DMS114 treated with DMSO at 0.1 percent for 48 hours (cell line): Measurements from ENCODE around the gene ORMDL2.
"Not testable (repeated sequence)": the region's sequence is repeated elsewhere in the genome, so short reads cannot be mapped to it uniquely, and the experiment has no call there.

Experiments
- DNase-seq: peaks from one replicate; lab custom pipeline; 2025; ENCODE audit not compliant: unreplicated experiment; lab: John Stamatoyannopoulos, UW

ORMDL2 gene

DNA sequence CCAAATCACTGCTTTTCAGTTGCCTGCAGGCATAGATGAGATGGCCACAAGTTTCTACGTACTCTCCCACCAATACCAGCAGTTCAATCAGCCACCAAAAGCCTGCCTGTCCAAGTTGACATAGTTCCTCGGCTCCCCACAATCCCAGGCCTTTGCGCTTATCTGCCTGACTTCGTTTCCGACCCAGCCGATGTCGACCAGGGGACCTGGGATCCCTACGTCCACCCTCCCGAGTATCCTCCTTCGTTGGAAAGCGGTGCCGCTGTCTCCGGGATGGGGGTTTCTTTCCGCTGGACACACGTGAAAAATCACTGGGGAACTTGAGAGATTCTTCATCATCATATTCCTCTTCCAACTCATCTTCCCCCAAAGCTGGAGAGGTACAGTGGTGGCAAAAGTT is 10.0 kb downstream of the ORMDL2 start:
- DNase-seq: no peak

DNA sequence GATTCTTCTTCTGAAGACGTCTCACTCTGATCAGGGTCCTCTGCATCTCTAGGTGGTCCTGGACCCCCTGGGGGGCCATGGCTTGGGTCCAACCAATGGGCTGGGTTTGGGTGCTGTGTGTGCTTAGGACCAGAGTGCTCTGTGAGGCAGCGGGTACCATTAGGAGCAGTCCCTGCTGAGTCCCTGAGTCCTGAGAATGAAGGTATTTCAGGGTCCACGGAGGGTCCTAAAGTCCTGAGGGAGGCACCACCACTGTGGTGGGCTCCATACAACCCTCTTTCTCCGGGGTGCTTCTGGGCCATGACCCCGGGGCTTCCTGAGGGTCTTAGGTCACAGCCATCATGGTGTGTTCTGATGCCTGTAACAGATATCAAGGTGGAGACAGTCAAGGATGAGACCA is 10.5 kb downstream of the ORMDL2 start:
- DNase-seq: no peak

DNA sequence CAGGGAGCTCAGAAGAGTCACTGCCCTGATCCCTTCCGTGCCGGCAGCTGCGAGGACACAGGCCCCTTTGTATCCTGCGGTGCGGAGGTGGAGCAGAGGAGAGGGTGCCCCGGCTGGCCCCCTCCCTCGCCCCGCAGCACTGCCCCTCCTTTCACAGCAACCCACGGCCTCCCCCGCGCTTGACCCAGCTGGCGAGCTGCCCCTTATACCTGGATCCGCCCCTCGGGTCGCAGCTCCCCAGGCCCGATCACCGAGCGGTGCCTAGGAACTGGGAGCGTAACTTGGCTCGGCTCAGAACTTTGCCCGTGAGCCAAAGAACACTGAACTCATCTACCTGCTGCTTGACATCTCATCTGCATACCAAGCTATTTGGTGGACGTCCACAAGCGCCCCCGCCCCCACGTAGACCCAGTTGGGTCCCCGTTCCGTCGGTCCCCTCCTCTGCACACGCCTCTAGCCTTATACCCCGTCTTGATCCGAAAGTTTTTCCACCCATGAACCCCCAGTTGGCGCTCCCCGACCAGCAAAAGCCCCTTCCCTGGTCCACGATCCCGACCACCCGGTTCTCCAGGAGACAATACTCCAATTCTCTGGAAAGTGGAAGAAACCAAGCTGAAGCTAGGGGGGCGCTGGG is 12.2 kb downstream of the ORMDL2 start:
- DNase-seq: no peak

DNA sequence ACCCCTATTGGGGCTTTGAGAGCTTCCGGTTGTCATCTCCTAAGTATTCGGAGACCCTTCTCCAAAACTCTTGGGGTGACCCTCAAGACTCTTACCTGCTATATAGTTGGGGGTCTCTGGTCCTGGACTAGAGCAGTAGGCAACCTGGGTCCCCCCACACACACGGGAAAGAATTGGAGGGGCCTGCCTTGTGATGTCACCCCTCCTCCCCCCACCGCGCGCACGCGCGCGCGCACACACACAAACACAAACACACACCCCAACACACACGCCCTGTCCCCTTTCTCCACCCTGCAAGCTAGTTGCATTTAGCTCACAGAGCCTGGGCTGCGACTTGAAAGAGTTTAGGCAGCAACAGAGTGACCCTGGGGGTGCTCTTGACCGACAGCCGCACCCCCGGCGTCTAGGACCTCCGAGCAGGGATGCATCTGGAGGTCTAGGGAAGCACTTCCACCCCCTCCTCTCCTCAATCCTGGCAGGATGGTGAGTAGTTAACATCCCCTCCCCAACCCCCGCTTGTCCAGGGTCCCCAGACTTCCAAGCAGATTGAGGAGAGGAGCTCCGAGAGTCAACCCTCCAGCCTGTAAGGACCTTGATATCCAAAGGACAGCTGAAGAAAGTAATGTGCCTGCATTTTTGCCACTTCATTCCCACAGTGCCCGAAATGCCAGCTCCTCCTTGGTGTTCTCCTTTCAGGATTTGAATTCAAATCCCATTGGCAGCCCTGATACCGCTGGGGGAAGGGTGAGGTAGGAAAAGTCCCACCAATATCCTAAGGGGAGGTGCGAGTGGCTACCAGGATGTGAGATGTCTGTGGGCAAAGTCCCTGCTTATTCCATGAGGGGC is 13.0 kb downstream of the ORMDL2 start:
- no peak for DNase-seq

DNA sequence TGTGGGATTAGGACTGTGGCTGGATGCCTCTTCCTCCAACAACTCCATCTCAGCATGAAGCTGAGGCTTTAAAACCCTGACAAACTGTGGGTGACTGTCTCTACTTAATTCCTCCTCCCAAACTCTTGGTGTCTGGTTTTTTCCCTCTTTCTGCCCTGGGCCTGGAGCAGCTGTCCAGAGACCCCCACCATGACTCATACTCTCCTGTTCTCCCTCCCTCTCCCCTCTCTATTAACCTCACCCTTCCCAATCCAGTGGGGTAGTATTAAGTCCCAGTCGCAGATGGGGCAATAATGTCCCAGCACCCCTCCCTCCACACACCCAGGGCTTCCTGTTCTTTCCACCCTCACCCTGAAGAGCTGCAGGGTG is 13.6 kb downstream of the ORMDL2 start:
- DNase-seq: no peak

DNA sequence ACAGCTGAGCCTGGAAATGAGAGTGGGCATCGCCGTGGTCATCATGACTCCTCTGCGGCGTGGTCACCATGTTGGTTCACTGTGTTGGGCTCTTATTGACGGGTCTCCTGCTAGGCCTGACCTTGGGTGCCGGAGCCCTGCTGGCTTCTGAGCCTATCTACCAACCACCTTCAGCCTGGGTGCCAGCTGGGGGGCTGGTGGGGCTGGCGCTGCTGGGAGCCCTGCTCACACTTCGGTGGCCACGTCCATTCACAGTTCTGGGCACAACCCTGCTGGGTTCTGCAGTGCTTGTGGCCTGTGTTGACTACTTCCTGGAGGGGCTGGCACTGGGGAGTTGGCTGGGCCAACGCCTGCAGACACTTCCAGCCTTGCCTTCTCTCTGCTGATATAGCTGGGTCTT is 15.2 kb downstream of the ORMDL2 start:
- DNase-seq: no peak

DNA sequence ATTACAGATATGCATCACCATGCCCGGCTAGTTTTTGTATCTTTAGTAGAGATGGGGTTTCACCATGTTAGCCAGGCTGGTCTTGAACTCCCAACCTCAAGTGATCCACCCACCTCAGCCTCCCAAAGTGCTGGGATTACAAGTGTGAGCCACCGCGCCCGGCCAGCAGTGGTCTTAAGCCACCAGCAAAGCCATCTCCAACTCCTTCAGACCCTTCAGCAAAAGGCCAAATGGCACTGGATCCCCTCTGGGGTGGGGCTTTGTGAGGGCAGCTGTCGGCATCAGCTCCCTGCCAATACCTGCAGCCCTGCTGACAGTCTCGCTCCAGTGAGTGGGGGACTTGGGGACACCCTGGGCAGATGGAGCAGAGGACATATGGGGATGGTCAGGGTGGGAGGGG is 16.6 kb downstream of the ORMDL2 start:
- DNase-seq: not testable (repeated sequence)

DNA sequence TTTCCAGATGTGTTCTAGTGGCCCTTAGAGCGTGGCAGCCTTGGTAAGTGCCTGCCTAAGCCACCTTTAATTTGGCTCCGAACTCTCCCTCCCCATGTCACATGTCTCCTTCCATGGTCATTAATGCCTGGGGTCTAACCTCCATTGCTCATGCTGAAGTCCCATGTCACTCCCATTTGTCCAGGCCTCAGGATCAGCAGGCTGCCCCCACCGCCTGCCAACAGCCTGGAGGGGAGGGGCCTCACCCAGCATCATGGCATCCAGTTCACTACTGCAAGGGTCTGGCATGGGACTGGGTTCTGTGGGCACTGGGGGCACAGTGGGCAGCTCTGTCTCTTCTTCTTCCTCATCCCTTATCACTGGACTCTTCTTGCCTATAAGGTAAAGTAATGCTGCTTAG is 20.5 kb downstream of the ORMDL2 start:
- DNase-seq: no peak

DNA sequence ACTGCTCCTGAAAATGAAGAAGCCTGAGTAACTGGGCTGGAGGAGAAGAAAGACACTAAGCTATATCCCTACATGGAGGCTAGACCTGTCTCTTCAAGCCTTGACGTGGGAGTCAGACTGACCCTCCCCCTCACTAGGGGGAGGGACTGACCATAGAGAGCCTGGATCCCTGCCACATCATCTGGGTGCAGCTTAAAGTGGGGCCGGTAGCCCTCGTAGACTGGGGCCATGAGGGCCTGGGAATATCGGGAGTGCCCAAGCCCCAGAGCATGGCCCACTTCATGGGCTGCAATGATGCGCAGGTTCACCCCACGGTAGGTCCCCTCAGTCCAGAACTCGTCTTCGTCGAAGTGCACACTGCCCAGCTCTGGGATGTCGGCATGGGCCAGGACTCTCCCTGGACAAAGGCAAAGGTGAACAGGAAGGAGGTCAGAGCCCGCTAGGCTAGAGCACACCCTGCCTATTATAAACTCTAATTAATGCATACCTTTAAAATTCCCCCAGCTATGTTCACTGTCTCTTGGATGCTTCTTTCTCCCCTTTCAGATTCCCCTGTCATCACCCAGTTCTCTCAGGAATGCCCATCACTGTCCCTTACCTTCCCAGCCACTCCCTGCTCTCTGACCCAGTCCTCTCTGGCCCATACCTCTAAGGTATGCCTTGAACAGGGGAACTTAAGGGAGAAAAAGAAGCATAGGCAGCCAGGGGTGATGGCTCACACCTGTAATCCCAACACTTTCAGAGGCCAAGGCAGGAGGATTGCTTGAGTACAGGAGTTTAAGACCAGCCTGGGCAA is 21.7 kb downstream of the ORMDL2 start:
- DNase-seq: no peak

DNA sequence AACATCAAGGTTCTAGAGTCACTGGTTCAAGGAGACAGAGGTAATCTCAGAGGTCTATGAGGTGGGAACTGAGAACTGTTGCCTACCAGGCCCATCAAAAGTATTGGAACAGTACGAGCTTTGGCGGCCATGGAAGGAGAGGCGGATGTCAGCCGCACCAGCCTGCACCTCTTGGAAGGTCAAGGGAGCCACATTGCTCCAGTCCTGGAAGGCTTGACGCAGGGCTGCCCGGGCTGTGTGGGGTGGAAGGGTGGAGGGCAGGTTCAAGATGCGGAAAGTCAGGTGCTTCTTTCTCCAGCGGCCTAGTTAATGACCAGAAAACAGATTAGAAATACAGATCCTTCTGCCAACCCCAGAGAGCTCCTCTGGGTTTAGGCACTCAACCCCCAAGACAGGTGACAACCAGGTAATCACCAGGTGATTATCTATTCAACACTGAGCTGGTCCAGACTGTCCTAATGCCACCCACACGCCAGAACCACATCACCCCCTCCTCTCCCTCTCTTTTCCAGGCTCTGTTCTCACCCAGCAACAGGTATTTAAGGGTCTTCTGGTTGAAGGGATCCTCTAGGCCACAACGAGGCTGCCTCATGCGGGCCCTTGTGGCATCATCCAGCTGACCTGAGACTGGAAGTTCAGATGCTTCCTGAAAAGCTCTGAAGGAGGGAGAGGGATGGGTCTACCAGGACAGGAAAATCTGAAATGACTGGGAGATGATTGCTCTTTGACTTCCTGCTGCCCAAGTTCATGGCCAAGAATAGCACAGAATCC is 22.9 kb downstream of the ORMDL2 start:
- DNase-seq: no peak

DNA sequence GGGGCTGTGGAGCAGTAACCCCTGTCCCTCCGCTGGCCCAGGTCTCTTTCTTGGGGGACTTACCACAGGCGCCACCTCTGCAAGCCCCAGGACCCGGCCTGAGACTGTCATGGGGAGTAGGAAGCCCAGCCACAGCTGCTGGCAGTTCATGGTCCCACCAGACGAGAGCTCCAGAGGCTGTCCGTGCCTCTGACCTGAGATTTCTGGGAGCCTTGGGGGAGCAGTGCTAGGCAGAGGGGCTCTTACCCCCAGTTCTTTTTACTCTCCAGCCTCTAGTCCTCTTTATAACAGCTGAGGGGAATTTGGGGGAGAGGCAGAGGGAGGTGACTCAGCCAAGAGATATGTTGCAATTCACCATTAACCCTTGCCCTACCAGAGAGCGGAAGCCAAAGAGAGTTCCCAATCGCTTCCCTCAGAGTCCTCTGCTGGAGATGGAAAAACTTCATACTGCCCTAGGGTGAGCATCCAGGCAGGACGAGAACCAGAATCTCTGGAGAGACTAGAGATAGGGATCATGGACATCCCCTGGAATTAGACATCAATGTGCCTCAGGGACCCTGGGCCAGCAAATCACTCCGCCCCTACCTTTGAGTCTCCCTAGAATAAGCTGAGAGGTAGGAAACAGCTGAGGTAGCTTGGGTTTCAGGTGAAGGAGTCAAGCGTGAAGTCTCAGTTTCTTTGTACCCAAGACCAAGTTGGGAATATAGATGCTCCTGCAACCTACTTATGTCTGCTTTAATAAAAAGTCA is 25.0 kb downstream of the ORMDL2 start, which contains the start of gene MMP19:
Gene MMP19 (minus strand): TSS at position 256 of the 749 bp plus-strand sequence. CDS start 106 bp downstream, at position 150.
- no peak for DNase-seq

DNA sequence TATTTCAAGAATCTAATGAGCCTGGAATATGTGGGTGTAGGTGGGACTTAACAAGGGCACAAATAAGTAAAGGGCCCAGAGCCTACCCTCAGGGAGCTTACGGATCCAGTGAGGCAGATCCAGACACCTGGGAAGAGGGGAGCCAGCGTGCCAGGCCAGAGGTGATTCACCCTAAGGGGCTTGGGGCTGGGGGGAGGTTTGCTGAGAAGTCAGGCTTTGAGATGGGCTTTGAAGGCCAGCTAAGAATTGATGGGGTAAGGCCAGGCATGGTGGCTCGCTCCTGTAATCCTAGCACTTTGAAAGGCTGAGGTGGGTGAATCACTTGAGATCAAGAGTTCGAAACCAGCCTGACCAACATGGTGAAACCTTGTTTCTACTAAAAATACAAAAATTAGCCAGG is 25.6 kb downstream of the ORMDL2 start:
- no peak for DNase-seq

DNA sequence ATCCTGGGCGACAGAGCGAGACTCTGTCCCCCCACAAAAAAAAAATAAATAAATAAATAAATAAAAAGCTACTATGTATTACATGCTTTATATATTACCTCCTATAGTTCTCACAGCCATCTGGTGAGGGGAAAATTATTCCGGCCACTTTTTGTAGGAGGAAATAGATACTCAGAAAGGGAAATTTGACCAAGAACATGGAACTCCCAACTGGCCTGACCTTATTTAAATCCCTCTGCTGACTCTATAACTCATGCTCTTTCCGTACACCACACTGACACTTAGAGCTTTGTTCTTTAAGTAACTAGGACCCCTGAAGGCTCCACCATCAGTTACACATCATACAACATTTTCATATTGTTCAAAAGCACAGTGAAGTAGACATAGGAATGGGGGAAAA is 27.1 kb downstream of the ORMDL2 start:
- no peak for DNase-seq

DNA sequence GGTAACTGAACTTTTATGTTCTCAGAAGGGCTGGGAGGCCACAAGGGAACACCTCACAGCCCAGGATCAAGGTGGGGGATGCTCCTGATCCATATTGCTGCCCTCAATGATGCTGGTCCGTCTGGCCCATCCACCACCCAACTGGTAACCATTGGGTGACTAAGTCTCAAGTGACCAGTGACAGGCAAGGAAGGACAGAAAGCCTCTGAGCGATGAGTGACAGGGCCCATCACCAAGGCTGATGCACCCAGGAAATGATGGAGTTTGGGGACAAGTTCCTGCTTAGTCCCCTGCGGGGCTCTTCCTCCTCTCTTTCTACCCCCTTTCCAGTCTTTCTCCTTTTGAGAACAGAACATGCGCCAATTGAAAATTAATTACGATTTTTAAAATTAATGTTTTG is 27.5 kb downstream of the ORMDL2 start:
- no peak for DNase-seq

DNA sequence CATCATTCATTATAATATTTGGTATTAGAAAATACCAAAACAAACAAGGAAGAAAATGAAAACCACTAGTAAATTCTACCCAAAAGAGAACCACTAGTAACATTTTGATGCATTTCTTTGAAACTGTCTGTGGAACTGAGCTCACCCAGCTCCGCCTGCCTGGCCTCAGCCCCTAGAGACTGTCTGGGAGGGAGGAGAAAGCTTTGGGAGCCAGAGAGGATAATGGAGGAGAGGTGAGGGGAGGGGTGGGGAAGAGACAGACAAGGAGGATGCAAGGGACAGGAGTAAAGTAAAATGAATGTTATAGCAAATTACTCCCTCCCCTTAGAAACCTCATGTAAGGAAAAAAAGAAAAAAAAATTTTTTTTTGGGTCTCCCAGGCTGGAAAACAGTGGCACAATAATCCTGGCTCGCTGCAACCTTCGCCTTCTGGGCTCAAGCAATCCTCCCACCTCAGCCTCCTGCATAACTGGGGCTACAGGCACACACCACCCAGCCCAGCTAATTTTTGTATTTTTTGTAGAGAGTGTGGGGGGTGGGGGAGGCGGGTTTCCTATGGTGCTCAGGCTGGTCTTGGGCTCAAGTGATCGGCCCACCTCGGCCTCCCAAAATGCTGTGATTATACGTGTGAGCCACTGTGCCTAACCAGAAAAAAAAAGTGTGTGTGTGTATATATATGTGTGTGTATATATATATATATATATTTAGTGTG is 28.1 kb downstream of the ORMDL2 start:
- no peak for DNase-seq

DNA sequence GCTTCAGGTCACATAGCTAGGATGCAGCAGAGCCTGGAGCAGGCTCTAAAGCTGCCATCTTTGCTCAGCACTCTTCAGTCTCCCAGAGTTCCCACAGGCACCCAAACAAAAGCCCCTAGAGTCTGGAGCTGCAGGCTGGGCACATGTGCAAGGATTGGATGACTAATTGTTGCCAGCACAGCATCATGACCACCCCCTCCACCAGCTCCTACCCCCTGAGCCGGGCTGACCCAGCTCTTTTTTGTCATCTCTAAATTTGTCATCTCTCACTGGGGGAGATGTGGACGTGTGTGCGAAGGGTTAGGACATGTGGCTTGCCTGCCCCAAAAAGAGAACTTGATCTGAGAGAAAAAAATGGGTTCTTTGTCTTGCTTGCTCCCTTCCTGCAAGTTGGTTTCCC is 29.2 kb downstream of the ORMDL2 start:
- DNase-seq: no peak

DNA sequence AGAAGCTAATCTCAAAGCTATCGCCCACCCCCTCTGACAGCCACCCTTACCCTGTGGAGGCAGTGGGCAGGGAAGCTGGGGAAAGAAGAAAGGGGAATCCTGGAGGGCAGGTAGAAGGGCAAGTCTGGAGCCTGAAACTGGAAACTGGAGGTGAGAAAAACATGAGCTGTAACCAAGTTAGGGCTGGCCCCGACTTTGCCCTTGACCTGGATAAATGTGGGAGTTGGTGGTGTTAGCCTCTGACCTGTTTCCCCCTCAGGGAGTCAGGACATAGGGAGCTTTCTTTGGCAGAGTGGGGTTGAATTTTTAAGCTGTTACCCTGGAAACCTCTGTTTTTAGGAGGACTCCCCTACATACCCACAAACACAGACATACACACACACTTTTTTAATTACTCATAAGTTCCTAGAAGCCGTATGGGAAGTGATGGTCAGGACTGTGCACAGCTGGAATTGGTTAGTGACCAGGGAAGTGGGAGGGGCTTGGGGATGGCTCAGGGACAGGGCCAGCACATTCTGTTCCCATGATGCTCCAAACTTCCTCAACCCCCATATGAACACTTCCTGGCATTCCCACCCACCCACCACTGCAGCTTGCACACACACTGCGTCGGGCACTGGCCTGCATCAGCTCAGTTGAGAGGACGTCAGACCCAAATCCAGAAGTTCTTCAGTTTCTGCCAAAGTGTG is 29.9 kb downstream of the ORMDL2 start:
- no peak for DNase-seq

DNA sequence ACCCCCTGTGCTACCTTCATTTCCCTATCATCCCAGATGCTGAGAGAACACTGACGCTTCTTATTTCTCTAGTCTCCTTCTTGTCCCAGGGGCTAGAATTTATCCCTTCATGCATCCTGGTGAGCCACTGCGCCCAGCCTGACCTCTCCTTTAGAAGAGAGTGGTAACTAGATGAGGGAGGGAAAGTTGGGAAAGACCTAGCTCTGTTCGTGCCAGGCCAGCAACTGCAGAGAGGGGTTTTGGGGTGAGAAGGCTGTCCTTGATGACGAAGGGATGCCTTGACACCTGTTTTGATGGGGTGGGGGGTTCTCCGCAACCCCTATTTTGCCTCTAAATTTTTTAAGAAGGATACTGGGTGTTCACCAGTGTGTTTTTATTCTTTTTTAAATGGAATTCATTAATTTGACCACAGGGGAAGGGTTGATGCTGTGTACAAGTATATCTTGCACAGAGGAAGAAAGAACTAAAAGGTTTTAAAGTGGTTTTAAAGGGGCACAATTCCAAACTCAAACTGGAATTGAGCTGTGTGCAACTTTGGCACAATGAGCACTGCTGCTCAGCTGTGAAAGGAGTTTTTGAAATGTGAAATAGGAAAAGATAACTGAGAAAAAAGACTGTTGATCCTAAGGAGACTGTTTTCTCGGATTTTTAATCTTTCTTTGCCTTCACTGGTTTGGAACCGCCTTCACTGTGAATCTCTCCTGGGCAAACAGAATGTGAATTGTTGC is 31.9 kb downstream of the ORMDL2 start:
- DNase-seq: no peak

DNA sequence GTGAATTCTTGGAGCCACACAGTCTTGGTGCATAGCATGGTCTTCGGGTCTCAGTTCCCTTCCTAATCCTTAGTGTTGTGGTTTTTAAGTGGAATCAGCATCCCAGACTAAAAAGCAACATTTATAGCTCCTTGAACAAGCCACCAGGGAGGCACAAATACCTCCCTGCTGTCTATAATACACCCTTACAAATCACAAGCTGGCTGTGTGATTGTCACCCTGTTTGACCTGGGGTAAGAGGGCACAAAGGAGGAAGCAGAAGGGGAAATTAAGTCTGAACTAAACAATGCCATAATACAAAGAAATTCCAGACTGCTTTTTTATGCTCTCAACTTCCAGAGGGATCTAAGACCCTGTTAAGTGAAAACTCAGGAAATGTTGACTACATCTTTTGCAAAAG is 32.6 kb downstream of the ORMDL2 start:
- DNase-seq: no peak
